ENCODE measurements around the gene DAB2IP. TPM values are rescaled to one million over a fixed set of nuclear protein-coding genes. Genes with fewer than 3 reads are reported as not detected.

The DAB2IP gene
- total and polyA plus RNA-seq, 2 experiments from 2014 or later: 8.9 to 42.8 TPM

GRCh38 chr9:121683652-121684051 lies 32.2 kb downstream of the DAB2IP start (continued):
- TF ChIP-seq ZNF462 (CRISPR knock-in tag; IDR thresholded peaks at IDR 0.05) (no peak), STAT1 (IDR thresholded peaks at IDR 0.05; ENCODE audit: unreplicated experiment) (no peak), POLR2AphosphoS5 (IDR thresholded peaks at IDR 0.05; ENCODE audit: low read depth) (no peak), JUNB (IDR thresholded peaks at IDR 0.05; ENCODE audit: unreplicated experiment) (no peak), NANOG (IDR thresholded peaks at IDR 0.05; ENCODE audit: borderline replicate concordance) (no peak), EZH2 (IDR thresholded peaks at IDR 0.05; ENCODE audit: low read depth, unreplicated experiment) (no peak), ZNF114 (CRISPR knock-in tag; IDR thresholded peaks at IDR 0.05) (no peak), EZH2phosphoT487 (IDR thresholded peaks at IDR 0.05; ENCODE audit: unreplicated experiment) (no peak), ZNF331 (CRISPR knock-in tag; IDR thresholded peaks at IDR 0.05; ENCODE audit: low read depth) (no peak)

- Histone ChIP-seq H3K4me3 (no peak overlapping the region), H3K4me1 (ENCODE audit: insufficient read depth) (peaks cover 6% of the 10 kb centered on the region; the same call in 1 of the 2 replicates), H2AFZ (no peak overlapping the region), H3K4me2 (no peak overlapping the region), H3F3A (replicated peaks; ENCODE audit: low read depth) (no peaks in the 10 kb centered on the region), H3K36me3 (ENCODE audit: insufficient read depth) (no peaks in the 10 kb centered on the region), H4K20me1 (replicated peaks; ENCODE audit: insufficient read depth) (peaks cover 9% of the 10 kb centered on the region), H3K27ac (ENCODE audit: low read depth) (no peak overlapping the region), H3K9me2 (ENCODE audit: insufficient read depth) (no peaks in the 10 kb centered on the region), H3K27me3 (ENCODE audit: insufficient read depth) (no peaks in the 10 kb centered on the region), H3K79me2 (replicated peaks; ENCODE audit: insufficient read depth) (no peaks in the 10 kb centered on the region)
- Mint-ChIP-seq H3K27ac (no peak overlapping the region), H3K4me1 (peaks cover 23% of the 10 kb centered on the region), H3K4me3 (no peak overlapping the region), H3K27me3 (ENCODE audit: insufficient read depth, low read depth, poor library complexity) (peaks cover 5% of the 10 kb centered on the region), H3K9me3 (no peaks in the 10 kb centered on the region; the same call in 2 of the 3 replicates), H3K36me3 (ENCODE audit: low read depth) (peaks cover 5% of the 10 kb centered on the region; the same call in 1 of the 3 replicates)
- peak; percentile 90 for DNase-seq (ENCODE audit: low spot score)
- ATAC-seq: peak; percentile 90
- peak; percentile 80 to 93 for TF ChIP-seq CTCF (conservative IDR thresholded peaks at IDR 0.05; ENCODE audit: low read depth in 2 of 2)
- TF ChIP-seq STAT1 (IDR thresholded peaks at IDR 0.05; ENCODE audit: unreplicated experiment): no peak
- no peak for TF ChIP-seq EZH2phosphoT487 (IDR thresholded peaks at IDR 0.05; ENCODE audit: unreplicated experiment)
- TF ChIP-seq JUNB (IDR thresholded peaks at IDR 0.05; ENCODE audit: unreplicated experiment): no peak
These were observed 33.1 kb downstream of the DAB2IP start for GRCh38 chr9:121684381-121685145.

Data from GM23338 (cell line).